Measurements from ENCODE around the gene CUX1. TPM values are rescaled to one million over a fixed set of nuclear protein-coding genes. Genes with fewer than 3 reads are reported as not detected.

Gene CUX1
- total RNA-seq, 1 donor from 2014 or later = 48.9 TPM

GRCh38 chr7:101896316-101896715 is 78.9 kb downstream of the CUX1 start:
- DNase-seq = no peak

- DNase-seq = no peak
Measured at GRCh38 chr7:101896941-101897340, 79.5 kb downstream of the CUX1 start.

GRCh38 chr7:101898106-101898505 is 80.7 kb downstream of the CUX1 start:
- DNase-seq = no peak

GRCh38 chr7:101899616-101900015 is 82.2 kb downstream of the CUX1 start:
- DNase-seq = no peak

GRCh38 chr7:101900103-101900502 is 82.7 kb downstream of the CUX1 start:
- DNase-seq = no peak

- DNase-seq = peak; percentile 69
Measured at GRCh38 chr7:101901661-101902491, 84.5 kb downstream of the CUX1 start.

- DNase-seq = no peak
Measured at GRCh38 chr7:101902680-101903514, 85.5 kb downstream of the CUX1 start.

- no peak for DNase-seq
Measured at GRCh38 chr7:101903515-101903868, 86.1 kb downstream of the CUX1 start.

- no peak for DNase-seq
Measured at GRCh38 chr7:101904019-101904418, 86.6 kb downstream of the CUX1 start.

- no peak for DNase-seq
Measured at GRCh38 chr7:101905203-101905865, 87.9 kb downstream of the CUX1 start.

GRCh38 chr7:101906291-101907240 is 89.1 kb downstream of the CUX1 start:
- DNase-seq = no peak

GRCh38 chr7:101910991-101911799 is 93.8 kb downstream of the CUX1 start:
- DNase-seq = no peak

- DNase-seq = no peak
Measured at GRCh38 chr7:101911800-101912715, 94.6 kb downstream of the CUX1 start.

- no peak for DNase-seq
Measured at GRCh38 chr7:101912716-101913110, 95.3 kb downstream of the CUX1 start.

- no peak for DNase-seq
Measured at GRCh38 chr7:101913247-101913721, 95.9 kb downstream of the CUX1 start.

- no peak for DNase-seq
Measured at GRCh38 chr7:101913851-101914250, 96.4 kb downstream of the CUX1 start.

GRCh38 chr7:101915000-101915399 is 97.6 kb downstream of the CUX1 start:
- no peak for DNase-seq

- DNase-seq = no peak
Measured at GRCh38 chr7:101916041-101916800, 98.8 kb downstream of the CUX1 start.

- DNase-seq = no peak
Measured at GRCh38 chr7:101916876-101917275, 99.5 kb downstream of the CUX1 start.

All from skin of body (tissue), 2 donors.